Measurements from ENCODE around the gene PMM1. TPM values are rescaled to one million over a fixed set of nuclear protein-coding genes. Genes with fewer than 3 reads are reported as not detected.

Gene PMM1
- total RNA-seq, 1 donor from 2014 or later = 51.3 TPM

- H3K36me3 Mint-ChIP-seq (ENCODE audit: insufficient read depth) = peaks cover 8% of the 10 kb centered on the region
- TF ChIP-seq CTCF (IDR thresholded peaks at IDR 0.05; ENCODE audit: unreplicated experiment) = no peak
These were observed 61.4 kb downstream of the PMM1 start for GRCh38 chr22:41528132-41528766.

More at GRCh38 chr22:41528132-41528766, 61.4 kb downstream of the PMM1 start:
- Mint-ChIP-seq H3K4me3 (ENCODE audit: low read depth) (no peak overlapping the region), H3K9me3 (ENCODE audit: low read depth) (no peaks in the 10 kb centered on the region), H3K4me1 (ENCODE audit: low read depth) (no peaks in the 10 kb centered on the region), H3K27me3 (no peaks in the 10 kb centered on the region), H3K27ac (no peak overlapping the region)
- DNase-seq (ENCODE audit: low spot score, unreplicated experiment) = no peak

Other genes with a start within 250 kb of the PMM1 start
- 11.4 and 11.5 TPM in 2 replicates for gene TEF, start 207.9 kb downstream of the PMM1 start, total RNA-seq
- 66.9 and 72.4 TPM in 2 replicates for gene TOB2, start 143.0 kb downstream of the PMM1 start, total RNA-seq
- gene PHF5A, start 121.1 kb downstream of the PMM1 start, total RNA-seq = 44.3 and 52.9 TPM in 2 replicates
- gene ACO2, start 120.7 kb downstream of the PMM1 start, total RNA-seq = 67.4 and 69.7 TPM in 2 replicates
- gene POLR3H, start 45.4 kb downstream of the PMM1 start, total RNA-seq = 43.5 and 44.1 TPM in 2 replicates
- 1.7 TPM in 2 replicates for gene CSDC2, start 28.8 kb downstream of the PMM1 start, total RNA-seq
- gene DESI1, start 31.2 kb upstream of the PMM1 start, total RNA-seq = 37.4 TPM in 2 replicates
- 262 and 272 TPM in 2 replicates for gene XRCC6, start 31.5 kb upstream of the PMM1 start, total RNA-seq
- gene SNU13, start 99.0 kb upstream of the PMM1 start, total RNA-seq = 119 and 129 TPM in 2 replicates
- 1.0 and 1.5 TPM in 2 replicates for gene MEI1, start 109.7 kb upstream of the PMM1 start, total RNA-seq
- gene CCDC134, start 210.8 kb upstream of the PMM1 start, total RNA-seq = 23.3 and 24.2 TPM in 2 replicates
- 154 and 156 TPM in 2 replicates for gene SREBF2, start 243.3 kb upstream of the PMM1 start, total RNA-seq